GM18870 (cell line): ENCODE results near the gene BTC.
"Not testable (repeated sequence)": the region's sequence is repeated elsewhere in the genome, so short reads cannot be mapped to it uniquely, and the experiment has no call there.

Experiments
- ATAC-seq: cut with Tn5 transposase; IDR thresholded peaks from one replicate; pipeline ENCODE4 v1.9.1; 2021; ENCODE audit warnings: moderate library complexity; ENCODE audit not compliant: unreplicated experiment

The BTC gene

GRCh38 chr4:74758551-74759145 is 35.7 kb downstream of the BTC start:
- no peak for ATAC-seq

- ATAC-seq = no peak
Measured at GRCh38 chr4:74757136-74757535, 37.2 kb downstream of the BTC start.

GRCh38 chr4:74755486-74755885 is 38.8 kb downstream of the BTC start:
- no peak for ATAC-seq

GRCh38 chr4:74754218-74754617 is 40.1 kb downstream of the BTC start:
- peak; percentile 83 for ATAC-seq

GRCh38 chr4:74752798-74753197 is 41.5 kb downstream of the BTC start:
- no peak for ATAC-seq

- ATAC-seq = no peak
Measured at GRCh38 chr4:74751856-74752255, 42.5 kb downstream of the BTC start.

- no peak for ATAC-seq
Measured at GRCh38 chr4:74751247-74751646, 43.1 kb downstream of the BTC start.

- ATAC-seq = no peak
Measured at GRCh38 chr4:74742185-74742584, 52.1 kb downstream of the BTC start.

GRCh38 chr4:74738464-74739143 is 55.7 kb downstream of the BTC start:
- ATAC-seq = no peak

- no peak for ATAC-seq
Measured at GRCh38 chr4:74734995-74735394, 59.3 kb downstream of the BTC start.

- ATAC-seq = no peak
Measured at GRCh38 chr4:74733756-74734155, 60.6 kb downstream of the BTC start.

GRCh38 chr4:74724979-74725378 is 69.3 kb downstream of the BTC start:
- ATAC-seq = no peak

- no peak for ATAC-seq
Measured at GRCh38 chr4:74716436-74716765, 77.9 kb downstream of the BTC start.

- ATAC-seq = no peak
Measured at GRCh38 chr4:74715706-74716435, 78.5 kb downstream of the BTC start.

GRCh38 chr4:74714611-74715130 is 79.7 kb downstream of the BTC start:
- ATAC-seq = no peak

GRCh38 chr4:74708135-74708534 is 86.2 kb downstream of the BTC start:
- not testable (repeated sequence) for ATAC-seq
